Smooth muscle cell (in vitro differentiated cells): ENCODE results near the gene CORO2A. TPM values are rescaled to one million over a fixed set of nuclear protein-coding genes. Genes with fewer than 3 reads are reported as not detected.

Experiments used
- DNase-seq: peaks from one replicate; lab custom pipeline; 2025; ENCODE audit not compliant: unreplicated experiment; lab: John Stamatoyannopoulos, UW
- H2AFZ ChIP-seq: fragments of 200-600 bp; sonication (generic); 2 replicates; pipeline ENCODE4 v1.6.0; 2016; ENCODE audit warnings: antibody characterized with exemption, low read depth, mild to moderate bottlenecking
- H3F3A ChIP-seq: fragments of 200-600 bp; sonication (generic); 2 replicates; pipeline ENCODE4 v1.6.0; 2017; ENCODE audit warnings: antibody characterized with exemption, low read depth
- H3K27ac ChIP-seq: fragments of 200-600 bp; sonication (generic); 2 replicates; pipeline ENCODE4 v1.5.1; 2016; ENCODE audit warnings: low read depth, mild to moderate bottlenecking
- H3K27me3 ChIP-seq: fragments of 200-600 bp; sonication (generic); 2 replicates; pipeline ENCODE4 v1.6.1; 2016; ENCODE audit warnings: low read depth, mild to moderate bottlenecking
- H3K36me3 ChIP-seq: fragments of 200-600 bp; sonication (generic); 2 replicates; pipeline ENCODE4 v1.5.1; 2016; ENCODE audit warnings: low read depth
- H3K4me1 ChIP-seq: fragments of 200-600 bp; sonication (generic); 2 replicates; pipeline ENCODE4 v1.5.1; 2016; ENCODE audit warnings: low read depth
- H3K4me2 ChIP-seq: fragments of 200-600 bp; sonication (generic); 2 replicates; pipeline ENCODE4 v1.6.0; 2016; ENCODE audit warnings: mild to moderate bottlenecking
- H3K4me3 ChIP-seq: fragments of 200-600 bp; sonication (generic); 2 replicates; pipeline ENCODE4 v1.5.1; 2016; ENCODE audit warnings: mild to moderate bottlenecking
- H3K79me2 ChIP-seq: fragments of 200-600 bp; sonication (generic); 2 replicates; pipeline ENCODE4 v1.6.0; 2016; ENCODE audit warnings: low read depth, mild to moderate bottlenecking
- H3K9ac ChIP-seq: fragments of 200-600 bp; sonication (generic); 2 replicates; pipeline ENCODE4 v1.6.0; 2016; ENCODE audit warnings: low read depth
- H3K9me3 ChIP-seq: fragments of 200-600 bp; sonication (generic); replicated peaks from 2 replicates; pipeline ENCODE4 v1.5.1; 2016; ENCODE audit warnings: low read depth
- H4K20me1 ChIP-seq: fragments of 200-600 bp; sonication (generic); 2 replicates; pipeline ENCODE4 v1.6.0; 2016; ENCODE audit warnings: low read depth
- CTCF ChIP-seq: fragments of 200-600 bp; sonication (generic); IDR thresholded peaks from 2 replicates; pipeline ENCODE4 v1.5.1; 2017; ENCODE audit warnings: borderline replicate concordance, mild to moderate bottlenecking, antibody characterized with exemption; ENCODE audit not compliant: insufficient read depth, poor library complexity, severe bottlenecking
- WGBS: methylation state at CpG from one replicate; pipeline ENCODE4 v1.1.7; 2016; ENCODE audit warnings: low lambda C conversion rate; 5-methylcytosine and 5-hydroxymethylcytosine counted together
- polyA plus RNA-seq: library from polyadenylated mRNA; unstranded; fragments of >200 nt; fragmentation: Nextera tagmentation; extraction: Ambion mirVana; gene quantifications from 2 replicates; pipeline ENCODE4 v1.2.1, GENCODE V29; 2016
- total RNA-seq: library from RNA; depleted of rRNA; stranded (reverse); fragments of >200 nt; gene quantifications from 2 replicates; pipeline ENCODE4 v1.2.3, GENCODE V29; 2014

The CORO2A gene
- total and polyA plus RNA-seq, 2 experiments from 2014 or later: 4.7 to 5.8 TPM

- Histone ChIP-seq H3K9me3 (no peaks in the 10 kb centered on the region), H3K4me3 (no peak overlapping the region), H3K4me2 (no peak overlapping the region), H3K27ac (no peak overlapping the region), H3K36me3 (no peaks in the 10 kb centered on the region), H3F3A (no peaks in the 10 kb centered on the region), H3K79me2 (no peaks in the 10 kb centered on the region), H3K27me3 (no peaks in the 10 kb centered on the region), H4K20me1 (no peaks in the 10 kb centered on the region), H2AFZ (no peak overlapping the region), H3K4me1 (no peaks in the 10 kb centered on the region), H3K9ac (no peak overlapping the region)
- DNase-seq: no peak
- TF ChIP-seq CTCF: no peak
- WGBS: 82% methylated on average over 7 of the region's 7 CpGs
Observed at GRCh38 chr9:98146101-98146991, 46.1 kb downstream of the CORO2A start.

GRCh38 chr9:98144631-98145030, 47.8 kb downstream of the CORO2A start:
- Histone ChIP-seq H3K4me3 (no peak overlapping the region), H4K20me1 (no peaks in the 10 kb centered on the region), H3K4me2 (no peak overlapping the region), H3K9me3 (no peaks in the 10 kb centered on the region), H3K27me3 (no peaks in the 10 kb centered on the region), H2AFZ (no peak overlapping the region), H3K36me3 (no peaks in the 10 kb centered on the region), H3F3A (no peaks in the 10 kb centered on the region), H3K27ac (no peak overlapping the region), H3K4me1 (no peaks in the 10 kb centered on the region), H3K79me2 (no peaks in the 10 kb centered on the region), H3K9ac (no peak overlapping the region)
- TF ChIP-seq CTCF: no peak
- WGBS: 96% methylated on average over 3 of the region's 3 CpGs
- no peak for DNase-seq

- 94% methylated on average over 4 of the region's 4 CpGs for WGBS
- no peak overlapping the region for H3K4me2 ChIP-seq
- no peaks in the 10 kb centered on the region for H3K79me2 ChIP-seq
Observed at GRCh38 chr9:98144076-98144475, 48.4 kb downstream of the CORO2A start.

More at GRCh38 chr9:98144076-98144475, 48.4 kb downstream of the CORO2A start:
- DNase-seq: no peak
- Histone ChIP-seq H3F3A (no peaks in the 10 kb centered on the region), H3K4me3 (no peak overlapping the region), H3K36me3 (no peaks in the 10 kb centered on the region), H2AFZ (no peak overlapping the region), H3K9me3 (no peaks in the 10 kb centered on the region), H3K4me1 (no peaks in the 10 kb centered on the region), H3K27ac (no peak overlapping the region), H3K9ac (no peak overlapping the region), H3K27me3 (no peaks in the 10 kb centered on the region), H4K20me1 (no peaks in the 10 kb centered on the region)
- TF ChIP-seq CTCF: no peak
